Measurements from ENCODE around the gene KRTAP12-3. TPM values are rescaled to one million over a fixed set of nuclear protein-coding genes. Genes with fewer than 3 reads are reported as not detected.
A peak's percentile ranks its signal among the peaks of the same experiment; 100 is the strongest.

The KRTAP12-3 gene
- total RNA-seq, 1 donor from 2014 or later: not detected

GRCh38 chr21:44701023-44701400 is 43.3 kb downstream of the KRTAP12-3 start:
- ATAC-seq (no peak), DNase-seq (ENCODE audit: low spot score) (no peak)

- no peak for DNase-seq (ENCODE audit: low spot score)
- ATAC-seq: no peak
Measured at GRCh38 chr21:44701541-44701940, 43.8 kb downstream of the KRTAP12-3 start.

- ATAC-seq (no peak), DNase-seq (ENCODE audit: low spot score) (no peak)
Measured at GRCh38 chr21:44702111-44702972, 44.6 kb downstream of the KRTAP12-3 start.

GRCh38 chr21:44702973-44703730 is 45.4 kb downstream of the KRTAP12-3 start:
- no peak for DNase-seq (ENCODE audit: low spot score)
- no peak for ATAC-seq

- ATAC-seq: no peak
- peak; percentile 28 for DNase-seq (ENCODE audit: low spot score)
Measured at GRCh38 chr21:44703731-44704635, 46.3 kb downstream of the KRTAP12-3 start.

- ATAC-seq (no peak), DNase-seq (ENCODE audit: low spot score) (peak; percentile 30)
Measured at GRCh38 chr21:44704636-44705001, 46.9 kb downstream of the KRTAP12-3 start.

GRCh38 chr21:44706026-44706705 is 48.4 kb downstream of the KRTAP12-3 start:
- DNase-seq (ENCODE audit: low spot score) (peak; percentile 37), ATAC-seq (no peak)

- peak; percentile 35 for DNase-seq (ENCODE audit: low spot score)
- no peak for ATAC-seq
Measured at GRCh38 chr21:44706706-44707581, 49.2 kb downstream of the KRTAP12-3 start.

Other genes with a start within 250 kb of the KRTAP12-3 start
- gene LRRC3, start 202.4 kb upstream of the KRTAP12-3 start, total RNA-seq: 22.0 TPM
- not detected for gene KRTAP10-1, start 117.7 kb upstream of the KRTAP12-3 start, total RNA-seq
- gene KRTAP10-2, start 106.4 kb upstream of the KRTAP12-3 start, total RNA-seq: not detected
- gene KRTAP10-3, start 99.1 kb upstream of the KRTAP12-3 start, total RNA-seq: not detected
- gene KRTAP10-4, start 84.2 kb upstream of the KRTAP12-3 start, total RNA-seq: not detected
- not detected for gene KRTAP10-5, start 77.3 kb upstream of the KRTAP12-3 start, total RNA-seq
- gene KRTAP10-6, start 65.4 kb upstream of the KRTAP12-3 start, total RNA-seq: not detected
- not detected for gene KRTAP10-7, start 57.3 kb upstream of the KRTAP12-3 start, total RNA-seq
- gene KRTAP10-8, start 45.9 kb upstream of the KRTAP12-3 start, total RNA-seq: not detected
- not detected for gene KRTAP10-9, start 30.8 kb upstream of the KRTAP12-3 start, total RNA-seq
- gene KRTAP10-10, start 20.6 kb upstream of the KRTAP12-3 start, total RNA-seq: not detected
- not detected for gene KRTAP10-11, start 11.5 kb upstream of the KRTAP12-3 start, total RNA-seq
- not detected for gene KRTAP12-4, start 3.3 kb upstream of the KRTAP12-3 start, total RNA-seq
- gene KRTAP12-2, start 9.0 kb downstream of the KRTAP12-3 start, total RNA-seq: not detected
- gene KRTAP12-1, start 24.2 kb downstream of the KRTAP12-3 start, total RNA-seq: not detected
- gene KRTAP10-12, start 39.2 kb downstream of the KRTAP12-3 start, total RNA-seq: not detected
- gene TSPEAR, start 53.6 kb downstream of the KRTAP12-3 start, total RNA-seq: not detected
- 43.4 TPM for gene UBE2G2, start 143.9 kb downstream of the KRTAP12-3 start, total RNA-seq
- gene SUMO3, start 160.1 kb downstream of the KRTAP12-3 start, total RNA-seq: 32.2 TPM
- 73.9 TPM for gene PTTG1IP, start 215.8 kb downstream of the KRTAP12-3 start, total RNA-seq